Measurements from ENCODE around the gene NOXA1. TPM values are rescaled to one million over a fixed set of nuclear protein-coding genes. Genes with fewer than 3 reads are reported as not detected.
A peak's percentile ranks its signal among the peaks of the same experiment; 100 is the strongest.

NOXA1 gene
- total RNA-seq, 1 donor from 2014 or later: 3.9 TPM

DNA sequence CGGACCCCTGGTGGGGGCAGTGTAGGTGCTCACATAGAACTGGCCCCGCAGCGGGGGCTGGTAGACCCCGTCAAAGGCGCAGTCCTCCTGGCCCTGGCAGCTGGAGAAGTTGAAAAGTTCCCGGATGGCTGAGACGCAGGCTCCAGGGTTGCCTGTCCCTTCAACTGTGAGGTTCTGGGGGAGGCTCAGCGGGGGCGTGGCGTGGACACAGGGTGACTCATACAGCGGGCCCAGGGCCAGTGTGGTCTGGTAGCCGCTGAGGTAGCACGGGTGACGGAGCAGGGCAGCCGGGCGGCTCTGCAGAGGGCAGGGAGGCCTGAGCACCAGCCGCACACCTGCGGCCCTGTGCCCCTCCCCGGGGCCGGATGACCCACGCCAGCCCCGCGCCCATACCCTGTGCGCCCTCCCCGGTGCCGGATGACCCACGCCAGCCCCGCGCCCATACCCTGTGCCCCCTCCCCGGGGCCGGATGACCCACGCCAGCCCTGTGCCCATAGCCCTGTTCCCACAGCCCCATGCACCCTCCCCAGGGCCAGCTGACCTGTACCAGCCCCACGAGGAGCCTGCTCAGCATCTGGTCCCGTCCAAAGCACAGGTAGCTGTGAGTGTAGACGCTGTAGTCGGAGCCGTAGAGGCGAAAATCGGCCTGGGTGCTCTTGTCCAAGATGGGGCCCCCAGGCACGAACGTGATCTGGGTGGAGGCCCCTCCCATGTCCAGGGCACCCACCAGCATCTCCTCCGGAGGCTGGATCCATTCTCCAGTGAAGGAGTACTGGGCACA, 13.0 kb downstream of the NOXA1 start:
- peak; percentile 62 for ATAC-seq (ENCODE audit: low read depth)
- H3K4me3 Mint-ChIP-seq: no peak overlapping the region
- ChIA-PET CTCF (no interaction called here), POLR2A (no interaction called here)
- no peak overlapping the region for H3K27ac Mint-ChIP-seq
- TF ChIP-seq, protein P1, sequence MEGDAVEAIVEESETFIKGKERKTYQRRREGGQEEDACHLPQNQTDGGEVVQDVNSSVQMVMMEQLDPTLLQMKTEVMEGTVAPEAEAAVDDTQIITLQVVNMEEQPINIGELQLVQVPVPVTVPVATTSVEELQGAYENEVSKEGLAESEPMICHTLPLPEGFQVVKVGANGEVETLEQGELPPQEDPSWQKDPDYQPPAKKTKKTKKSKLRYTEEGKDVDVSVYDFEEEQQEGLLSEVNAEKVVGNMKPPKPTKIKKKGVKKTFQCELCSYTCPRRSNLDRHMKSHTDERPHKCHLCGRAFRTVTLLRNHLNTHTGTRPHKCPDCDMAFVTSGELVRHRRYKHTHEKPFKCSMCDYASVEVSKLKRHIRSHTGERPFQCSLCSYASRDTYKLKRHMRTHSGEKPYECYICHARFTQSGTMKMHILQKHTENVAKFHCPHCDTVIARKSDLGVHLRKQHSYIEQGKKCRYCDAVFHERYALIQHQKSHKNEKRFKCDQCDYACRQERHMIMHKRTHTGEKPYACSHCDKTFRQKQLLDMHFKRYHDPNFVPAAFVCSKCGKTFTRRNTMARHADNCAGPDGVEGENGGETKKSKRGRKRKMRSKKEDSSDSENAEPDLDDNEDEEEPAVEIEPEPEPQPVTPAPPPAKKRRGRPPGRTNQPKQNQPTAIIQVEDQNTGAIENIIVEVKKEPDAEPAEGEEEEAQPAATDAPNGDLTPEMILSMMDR (IDR thresholded peaks at IDR 0.05): no peak
- no peaks in the 10 kb centered on the region for H3K4me1 Mint-ChIP-seq
- intact Hi-C loops (cut with micrococcal nuclease): no loop called here
- H3K27me3 Mint-ChIP-seq: peaks cover 4% of the 10 kb centered on the region
- H3K9me3 Mint-ChIP-seq: no peaks in the 10 kb centered on the region
- DNase-seq: no peak
- H3K36me3 Mint-ChIP-seq (ENCODE audit: low read depth): no peaks in the 10 kb centered on the region

DNA sequence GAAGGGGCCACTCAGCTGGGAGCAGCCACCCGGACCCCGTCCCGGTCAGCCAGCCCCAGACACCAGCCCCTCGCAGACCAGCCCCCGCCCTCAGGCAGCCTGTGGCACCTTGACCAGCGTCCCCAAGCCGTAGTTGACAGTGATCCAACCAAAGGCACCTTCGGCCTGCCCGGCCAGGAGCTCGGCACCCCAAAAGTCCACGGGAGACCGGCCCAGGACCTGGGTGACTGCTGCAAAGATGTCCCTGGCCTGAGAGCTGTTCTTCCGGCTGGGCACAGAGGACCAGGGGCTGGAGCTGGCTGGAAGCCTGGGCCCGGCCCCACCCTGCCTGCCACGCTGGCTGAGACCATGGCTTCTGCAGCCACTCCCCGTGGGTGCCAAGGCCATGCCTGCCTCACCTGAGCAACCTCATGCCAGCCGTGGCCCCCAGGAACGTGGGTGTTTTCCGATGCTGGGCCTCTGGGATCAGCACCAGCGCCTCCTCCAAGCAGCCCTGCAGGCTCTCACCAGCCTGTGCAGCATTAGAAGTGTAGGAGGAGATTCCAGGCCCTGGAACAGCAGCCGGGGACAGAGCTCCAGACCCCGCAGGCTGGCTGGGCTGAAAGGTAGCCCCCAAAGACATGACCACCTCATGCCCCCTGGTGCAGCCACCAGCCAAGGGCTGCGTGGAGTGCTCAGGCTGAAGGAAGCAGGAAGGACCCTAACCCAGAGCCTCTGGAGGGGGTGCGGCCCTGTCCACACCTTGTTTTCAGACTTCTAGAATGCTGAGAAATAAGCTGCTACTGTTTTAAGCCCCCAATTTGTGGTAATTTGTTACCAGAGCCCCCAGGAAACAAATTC, 13.8 kb downstream of the NOXA1 start:
- Mint-ChIP-seq H3K9me3 (no peaks in the 10 kb centered on the region), H3K36me3 (ENCODE audit: low read depth) (no peaks in the 10 kb centered on the region), H3K4me3 (no peak overlapping the region), H3K27ac (no peak overlapping the region), H3K4me1 (peaks cover 2% of the 10 kb centered on the region), H3K27me3 (peaks cover 4% of the 10 kb centered on the region)
- DNase-seq (no peak), ATAC-seq (ENCODE audit: low read depth) (no peak)
- CTCF ChIA-PET: no interaction called here
- TF ChIP-seq, protein P1 (IDR thresholded peaks at IDR 0.05): no peak
- intact Hi-C loops (cut with micrococcal nuclease): no loop called here
- POLR2A ChIA-PET: interaction anchor here (0.5 kb wide), 1 partner anchor 155 kb away, joined by 4 read pairs; no protein-coding TSS in a partner anchor

DNA sequence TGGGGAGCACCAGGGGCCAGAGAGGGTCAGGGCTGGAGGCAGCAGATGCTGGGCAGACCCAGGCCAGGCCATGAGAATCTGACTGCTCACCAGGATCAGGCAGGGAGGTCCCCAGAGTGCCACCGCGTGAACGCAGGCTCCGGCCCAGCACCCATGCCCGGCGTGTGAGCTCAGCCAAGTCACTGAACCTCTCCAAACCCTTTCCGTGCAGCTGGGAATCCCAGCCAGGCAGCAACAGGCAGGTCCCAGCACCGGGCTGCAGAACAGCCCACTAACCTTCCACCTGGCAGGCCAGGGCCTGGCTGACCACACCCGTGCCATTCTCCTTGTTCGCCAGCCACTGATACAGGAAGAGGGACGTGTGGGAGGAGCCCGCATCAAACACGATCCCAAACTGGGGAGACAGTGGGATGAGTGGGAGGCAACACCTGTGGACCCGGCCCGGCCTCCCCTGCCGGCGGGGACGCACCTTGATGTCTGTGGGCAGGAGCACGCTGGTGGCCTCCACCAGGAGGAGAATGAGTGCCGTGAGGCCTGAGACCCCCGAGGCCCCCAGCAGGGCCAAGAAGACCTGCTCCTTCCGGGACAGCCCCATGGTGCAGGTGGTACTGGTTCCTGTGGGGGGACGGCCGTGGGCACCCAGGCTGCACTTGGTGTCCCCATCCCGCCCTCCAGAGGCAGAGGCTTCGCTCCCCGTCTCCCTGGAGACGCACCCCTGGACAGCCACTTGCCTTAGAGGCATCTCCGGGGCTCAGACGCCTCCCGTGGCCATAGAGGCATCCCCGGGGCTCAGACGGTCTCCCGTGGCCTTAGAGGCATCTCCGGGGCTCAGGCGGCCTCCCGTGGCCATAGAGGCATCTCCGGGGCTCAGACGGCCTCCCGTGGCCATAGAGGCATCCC, 14.7 kb downstream of the NOXA1 start:
- DNase-seq (no peak), ATAC-seq (ENCODE audit: low read depth) (no peak)
- POLR2A ChIA-PET: interaction anchor here (0.5 kb wide), 1 partner anchor 154 kb away, joined by 4 read pairs; no protein-coding TSS in a partner anchor
- peaks cover 3% of the 10 kb centered on the region for H3K4me1 Mint-ChIP-seq
- intact Hi-C loops (cut with micrococcal nuclease): no loop called here
- H3K9me3 Mint-ChIP-seq: no peaks in the 10 kb centered on the region
- TF ChIP-seq, protein P1 (IDR thresholded peaks at IDR 0.05): no peak
- H3K36me3 Mint-ChIP-seq (ENCODE audit: low read depth): no peaks in the 10 kb centered on the region
- CTCF ChIA-PET: no interaction called here
- no peak overlapping the region for H3K27ac Mint-ChIP-seq
- H3K4me3 Mint-ChIP-seq: no peak overlapping the region
- peaks cover 7% of the 10 kb centered on the region for H3K27me3 Mint-ChIP-seq

DNA sequence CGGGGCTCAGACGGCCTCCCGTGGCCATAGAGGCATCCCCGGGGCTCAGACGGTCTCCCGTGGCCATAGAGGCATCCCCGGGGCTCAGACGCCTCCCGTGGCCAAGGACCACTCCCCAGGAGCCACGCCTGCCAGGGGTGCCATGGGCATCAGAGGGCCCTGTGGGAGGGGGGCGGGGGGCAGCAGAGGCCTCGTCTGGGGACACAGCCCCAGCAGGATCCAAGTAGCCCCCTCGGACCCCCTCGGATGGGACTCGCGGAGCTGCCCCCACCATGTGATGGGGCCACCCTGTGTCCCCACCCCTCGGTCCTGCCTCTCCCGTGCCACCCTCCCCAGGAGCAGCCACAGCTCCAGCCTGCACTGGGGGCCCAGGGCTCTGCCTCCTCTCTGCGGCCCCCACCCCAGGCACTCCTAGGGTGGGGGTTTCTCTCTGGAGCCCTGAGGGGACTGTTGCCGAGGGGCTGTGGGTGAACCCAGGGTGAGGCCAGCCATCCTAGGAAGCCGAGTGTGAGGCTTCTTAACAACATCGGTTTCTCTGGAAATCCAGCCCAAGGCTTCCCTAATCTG, 15.5 kb downstream of the NOXA1 start:
- peaks cover 3% of the 10 kb centered on the region for H3K4me1 Mint-ChIP-seq
- DNase-seq: no peak
- no peaks in the 10 kb centered on the region for H3K9me3 Mint-ChIP-seq
- peaks cover 8% of the 10 kb centered on the region for H3K27me3 Mint-ChIP-seq
- intact Hi-C loops (cut with micrococcal nuclease): no loop called here
- POLR2A ChIA-PET: no interaction called here
- no peak for ATAC-seq (ENCODE audit: low read depth)
- H3K4me3 Mint-ChIP-seq: no peak overlapping the region
- no peaks in the 10 kb centered on the region for H3K36me3 Mint-ChIP-seq (ENCODE audit: low read depth)
- H3K27ac Mint-ChIP-seq: no peak overlapping the region
- CTCF ChIA-PET: no interaction called here
- TF ChIP-seq, protein P1 (IDR thresholded peaks at IDR 0.05): no peak

All from activated B cell treated with CpG ODN at 0.5 μM for 24 hours (primary cell).